CD4-positive, alpha-beta T cell treated with Interferon alpha-2 for 1 hour (primary cell): ENCODE data around the gene VSTM2L.

Experiments
- DNase-seq, 2 donors: peaks; one replicate each; pipeline ENCODE4 v3.0.0-alpha.2; 2020 to 2022

VSTM2L gene

DNA sequence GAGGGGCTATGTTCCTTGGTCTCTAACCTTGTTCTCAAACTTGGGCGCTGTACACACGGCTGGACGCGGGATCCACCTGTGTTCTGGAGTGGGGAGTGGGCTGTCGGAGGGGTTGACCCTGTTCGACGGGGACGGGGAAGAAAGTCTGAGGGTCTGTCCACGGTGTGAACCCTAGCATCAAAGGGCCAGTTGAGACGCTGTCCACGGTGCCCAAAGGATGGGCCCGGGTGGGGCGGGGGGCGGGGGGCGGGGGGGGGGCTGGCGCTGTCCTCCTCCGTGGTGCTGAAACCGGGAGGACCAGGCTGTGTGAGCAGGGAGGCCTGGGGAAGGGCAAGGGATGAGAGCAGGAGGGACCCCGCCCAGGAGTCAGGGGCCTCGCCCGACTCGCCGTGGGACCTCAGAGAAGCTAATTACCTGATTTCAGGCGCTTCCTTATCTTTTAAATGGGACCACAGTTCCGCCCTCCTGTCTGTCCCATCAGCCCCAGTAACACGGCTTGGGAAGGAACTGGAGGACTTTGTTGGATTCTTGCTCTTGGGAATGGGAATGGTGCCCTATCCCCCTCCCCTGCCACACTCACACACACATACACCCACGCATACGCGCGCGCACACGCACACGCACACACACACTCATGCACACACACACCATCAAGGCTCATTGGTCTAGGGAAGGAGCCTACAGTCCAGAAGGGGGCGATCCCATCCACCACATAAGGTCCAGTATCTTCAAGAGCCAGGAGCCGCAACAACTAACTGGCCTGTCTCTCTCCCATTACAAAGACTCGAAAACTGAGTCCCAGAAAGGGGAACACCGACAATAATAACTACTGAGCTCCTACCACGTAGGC, 1.0 kb upstream of the VSTM2L start:
- peak; percentile 5 to 16 for DNase-seq

DNA sequence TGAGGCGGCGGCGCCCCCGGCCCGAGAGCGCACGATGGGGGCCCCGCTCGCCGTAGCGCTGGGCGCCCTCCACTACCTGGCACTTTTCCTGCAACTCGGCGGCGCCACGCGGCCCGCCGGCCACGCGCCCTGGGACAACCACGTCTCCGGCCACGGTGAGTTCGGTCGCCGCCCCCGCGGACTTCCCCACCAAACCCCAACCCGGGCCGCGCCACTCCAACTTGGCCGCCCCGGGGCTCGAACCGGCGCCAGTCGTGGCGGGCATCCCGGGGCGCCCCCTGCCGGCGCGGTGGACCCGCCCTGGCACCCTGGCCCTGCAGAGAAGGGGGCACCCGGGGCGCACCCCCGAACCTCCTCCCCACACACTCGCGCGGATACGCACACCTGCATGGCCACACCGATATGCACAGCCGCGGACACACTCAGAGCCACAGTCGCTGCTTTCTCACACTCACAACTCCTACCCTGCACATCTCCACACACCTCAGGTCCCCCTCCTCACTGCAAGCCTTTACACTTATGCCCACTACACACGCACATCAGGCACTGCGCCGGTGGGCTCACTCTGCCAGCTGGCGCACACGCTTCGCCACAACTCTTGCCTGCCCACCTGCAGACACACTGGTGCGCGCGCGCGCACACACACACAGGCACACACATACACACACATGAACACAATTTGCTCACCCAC, 535 bp downstream of the VSTM2L start:
- no peak for DNase-seq

DNA sequence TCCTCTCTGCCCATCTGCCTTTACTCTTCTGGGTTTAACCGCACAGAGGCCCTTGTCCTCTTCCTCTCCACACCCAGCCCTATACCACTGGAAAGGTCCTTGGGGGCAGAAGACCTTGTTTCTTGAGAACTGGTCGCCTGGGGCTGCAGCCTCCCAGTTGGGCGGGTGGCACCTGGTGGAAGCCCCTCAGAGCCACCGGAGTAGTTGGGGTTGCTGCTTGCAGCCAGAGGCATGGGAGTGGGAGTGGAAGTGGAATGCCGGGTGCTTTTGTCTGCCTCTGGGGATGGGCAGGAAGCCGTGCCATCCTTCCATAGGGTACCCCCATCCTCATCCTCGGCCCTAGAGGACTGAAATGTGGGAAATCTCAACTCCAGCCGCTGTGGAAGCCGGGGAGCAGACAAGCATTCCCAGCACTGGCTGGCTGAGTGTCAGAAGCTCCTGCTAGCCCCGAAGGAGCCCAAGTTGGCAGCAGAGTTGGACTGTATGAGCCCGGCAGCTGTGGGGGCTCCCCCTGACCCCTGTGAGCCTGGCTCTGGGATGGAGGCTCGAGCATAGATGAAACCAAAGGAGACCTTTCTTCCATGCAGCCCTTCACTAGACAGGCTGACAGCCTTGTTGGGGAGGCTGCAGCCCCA, 1.2 kb downstream of the VSTM2L start:
- DNase-seq, result no peak

DNA sequence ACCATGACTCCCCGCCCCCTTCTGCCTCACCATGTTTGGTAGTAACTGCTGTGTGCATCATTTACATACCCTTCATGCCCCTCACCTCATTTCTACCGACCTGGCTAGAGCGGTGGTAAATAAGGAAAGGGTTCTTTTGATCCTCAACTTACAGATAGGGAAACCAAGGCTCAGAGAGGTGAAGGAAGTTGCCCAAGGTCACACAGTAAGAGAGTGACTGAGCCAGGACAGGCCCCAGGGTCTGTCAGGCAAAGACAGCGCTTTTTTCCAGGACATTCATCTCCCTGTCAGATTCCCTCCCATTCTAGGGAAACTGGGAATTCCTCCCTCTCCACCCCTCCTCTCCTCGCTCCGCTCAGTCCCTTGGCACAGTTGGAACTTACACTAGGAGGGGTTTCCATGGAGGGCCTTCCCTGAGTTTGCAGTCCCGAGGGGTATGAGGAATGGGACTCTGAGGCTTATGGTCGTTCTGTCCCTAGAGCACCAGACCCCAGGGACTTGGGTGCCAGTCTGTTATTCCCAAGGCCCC, 2.0 kb downstream of the VSTM2L start:
- DNase-seq, result no peak

DNA sequence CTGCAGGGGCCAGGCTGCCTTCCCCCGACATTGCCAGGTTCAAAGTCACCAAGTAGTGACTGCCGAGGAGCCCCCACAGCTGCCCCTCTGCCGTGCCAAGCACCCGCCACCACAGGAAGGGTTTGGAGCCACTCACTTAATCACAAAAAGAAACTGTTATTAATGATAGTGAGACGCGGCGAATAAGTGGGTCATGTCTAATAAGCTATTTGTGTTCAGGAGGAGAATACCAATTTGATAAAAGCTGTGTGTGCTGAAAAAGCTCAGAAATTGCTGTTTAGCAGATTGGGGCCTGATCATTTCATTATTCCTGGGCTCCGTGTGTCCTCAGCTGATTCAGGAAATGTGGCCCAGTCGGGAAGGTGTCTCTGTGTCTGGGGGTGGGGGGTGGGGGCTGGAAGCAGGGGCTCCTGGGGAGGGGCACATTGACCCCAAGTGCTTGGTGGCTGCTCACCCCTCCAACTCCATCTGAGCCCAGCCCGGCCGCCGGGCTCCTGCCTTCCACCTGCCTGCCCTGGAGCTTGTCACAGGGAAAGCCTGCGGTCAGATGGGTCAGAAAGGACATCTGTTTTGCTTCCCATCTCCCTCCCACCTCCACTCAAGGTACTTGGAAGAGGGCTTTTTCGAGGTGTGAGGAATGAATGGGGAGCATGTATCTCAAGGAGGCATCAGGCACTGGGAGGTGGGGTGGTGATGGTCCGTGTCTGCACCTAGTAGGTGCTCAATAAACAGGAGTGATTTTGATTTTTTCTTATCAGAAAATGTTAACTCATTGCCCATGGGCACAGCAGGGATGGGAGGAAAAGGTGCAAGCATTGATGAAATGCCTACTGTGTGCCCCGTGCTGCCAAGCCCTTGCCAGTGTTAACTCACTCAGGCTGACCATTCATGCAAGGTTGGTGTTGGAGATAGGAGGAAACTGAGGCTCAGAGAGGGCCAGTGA, 3.0 kb downstream of the VSTM2L start:
- no peak for DNase-seq

DNA sequence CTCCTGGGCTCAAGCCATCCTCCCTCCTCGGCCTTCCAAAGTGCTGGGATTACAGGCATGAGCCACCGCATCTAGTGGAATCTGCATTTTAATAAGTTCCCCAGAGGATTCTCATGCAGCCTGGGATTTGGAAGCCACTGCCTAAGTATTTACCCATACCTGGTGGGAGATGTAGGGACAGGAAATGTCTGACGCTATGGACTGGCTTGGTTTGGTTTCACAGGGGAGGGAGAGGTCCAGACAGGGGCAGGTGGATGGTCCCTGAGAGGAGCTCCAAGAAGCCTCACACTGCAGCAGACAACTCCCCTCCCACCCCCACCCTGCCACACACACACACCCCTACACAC, 4.4 kb downstream of the VSTM2L start:
- no peak for DNase-seq

DNA sequence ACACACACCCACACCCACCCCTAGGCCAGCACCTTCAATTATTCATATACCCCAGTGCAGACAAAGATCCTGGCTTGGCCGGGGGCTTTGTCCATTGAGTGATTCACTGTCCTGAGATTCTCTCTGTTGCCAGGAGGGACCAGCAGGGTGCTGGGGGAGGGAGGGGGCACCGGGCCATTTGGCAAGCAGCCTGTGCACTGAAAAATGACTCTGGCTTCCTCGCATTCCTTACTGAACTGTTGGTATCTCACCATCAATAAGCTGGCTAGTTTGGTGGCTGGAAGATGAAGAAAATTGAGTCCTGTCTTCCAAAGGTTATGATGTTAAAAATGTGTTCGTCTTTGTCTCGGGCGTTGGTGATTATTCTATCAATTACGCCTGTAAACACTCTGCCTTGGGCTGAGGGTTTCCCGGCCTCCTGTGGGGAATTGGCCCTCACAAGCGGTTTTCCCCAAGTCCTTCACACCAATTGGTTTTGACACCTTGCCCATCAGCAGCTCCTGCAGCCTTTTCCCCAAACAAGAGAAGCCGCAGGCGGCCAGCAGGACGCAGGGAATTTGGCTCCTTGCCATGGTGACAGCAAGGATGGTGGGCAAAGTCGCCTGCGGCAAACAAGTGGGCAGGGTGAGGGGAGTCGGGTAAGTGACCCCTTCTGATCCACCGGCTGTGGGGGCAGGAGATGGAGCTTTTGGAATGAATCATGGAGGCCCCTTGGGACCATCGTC, 4.9 kb downstream of the VSTM2L start:
- no peak for DNase-seq

DNA sequence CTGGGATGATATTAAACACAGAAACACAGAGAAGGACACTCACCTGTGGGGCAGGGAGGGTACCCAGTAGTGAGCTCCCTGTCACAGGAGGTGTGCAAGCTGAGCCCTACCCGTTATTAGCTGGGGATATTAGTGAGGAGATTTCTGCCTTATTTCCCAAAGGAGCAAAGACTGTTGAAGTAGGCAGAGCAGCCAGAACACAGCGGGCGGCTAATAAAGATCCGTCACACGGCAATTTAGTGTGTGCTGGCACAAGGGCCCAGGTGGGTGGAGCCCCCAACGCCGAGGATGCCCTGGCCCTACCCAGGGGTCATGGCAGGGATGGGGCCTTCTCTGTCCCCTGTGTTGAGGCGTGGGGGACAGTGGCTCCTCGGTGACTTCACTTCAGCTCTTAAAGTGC, 8.3 kb downstream of the VSTM2L start:
- no peak for DNase-seq

DNA sequence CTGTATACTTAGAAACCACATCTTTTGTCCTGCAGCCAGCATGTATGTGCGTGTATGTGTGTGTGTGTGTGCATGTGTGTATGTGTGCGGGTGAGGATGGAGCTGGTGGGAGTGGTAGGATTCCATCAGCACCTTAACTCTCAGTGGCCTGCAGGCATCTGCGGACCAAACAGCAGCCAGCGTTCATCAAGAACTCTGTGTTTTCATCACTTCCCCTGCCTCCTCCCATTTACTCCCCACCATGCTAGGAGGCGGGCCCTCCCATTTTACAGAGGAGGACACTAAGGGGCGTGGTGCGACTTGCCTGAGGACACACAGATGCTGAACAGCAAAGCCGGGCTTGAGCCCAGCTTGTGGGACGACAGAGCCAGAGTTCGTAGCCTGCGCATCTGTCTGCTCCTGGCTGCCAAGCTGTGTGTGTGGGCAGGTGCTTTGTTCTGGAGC, 8.9 kb downstream of the VSTM2L start:
- DNase-seq, result no peak

DNA sequence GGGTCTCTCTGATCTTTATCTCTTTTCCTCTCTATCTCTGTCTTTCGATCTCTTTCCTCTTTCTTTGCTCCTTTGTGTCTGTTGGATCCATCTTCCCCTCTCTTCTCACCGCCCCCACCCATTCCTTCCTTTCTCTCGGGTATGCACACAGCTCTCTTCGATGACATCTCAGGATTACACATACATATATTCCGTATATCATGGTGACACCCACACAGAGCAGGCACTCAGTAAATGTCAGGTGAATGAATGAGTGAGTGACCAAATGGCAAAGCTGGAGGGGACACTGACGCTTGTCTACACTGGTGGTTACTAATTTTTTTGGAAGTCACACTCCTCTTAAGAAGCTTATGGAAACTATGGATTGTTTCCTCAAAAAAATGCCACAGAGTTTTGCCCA, 9.9 kb downstream of the VSTM2L start:
- no peak for DNase-seq

DNA sequence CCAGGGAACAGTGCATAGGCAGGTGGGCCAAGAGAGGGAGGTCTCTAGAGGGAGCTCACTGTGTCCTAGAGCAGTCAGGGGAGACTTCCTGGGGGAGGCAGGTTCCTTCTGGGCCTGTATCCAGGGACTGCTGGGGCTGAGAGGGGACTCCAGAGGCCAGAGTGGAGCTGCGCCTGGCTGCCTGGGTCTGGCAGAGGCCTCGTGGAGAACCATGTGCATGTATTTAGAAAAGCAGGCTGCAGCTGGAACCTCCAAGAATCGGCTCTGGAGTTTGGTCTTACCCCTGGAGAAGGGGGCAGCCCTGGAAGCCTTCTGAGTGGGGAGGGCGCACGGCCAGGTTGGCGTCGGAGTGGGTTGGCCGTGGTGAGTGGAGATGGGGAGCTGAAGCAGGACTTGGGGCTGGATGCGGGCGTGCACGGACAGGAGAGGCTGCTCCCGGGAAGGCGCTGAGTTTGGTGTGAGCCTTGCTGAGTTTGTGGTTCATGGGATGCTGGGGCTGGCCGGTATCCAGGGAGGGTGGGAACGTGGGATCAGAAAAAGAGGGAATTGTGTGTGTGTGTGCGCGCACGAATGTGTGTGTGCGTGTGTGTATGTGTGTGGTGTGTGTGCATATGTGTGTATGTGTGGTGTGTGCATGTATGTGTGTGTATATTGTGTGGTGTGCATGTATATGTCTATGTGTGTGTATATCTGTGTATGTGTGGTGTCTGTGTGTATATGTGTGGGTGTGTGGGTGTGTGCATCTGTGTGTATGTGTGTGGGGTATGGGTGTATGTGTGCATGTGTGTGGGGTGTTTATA, 10.8 kb downstream of the VSTM2L start:
- no peak for DNase-seq

DNA sequence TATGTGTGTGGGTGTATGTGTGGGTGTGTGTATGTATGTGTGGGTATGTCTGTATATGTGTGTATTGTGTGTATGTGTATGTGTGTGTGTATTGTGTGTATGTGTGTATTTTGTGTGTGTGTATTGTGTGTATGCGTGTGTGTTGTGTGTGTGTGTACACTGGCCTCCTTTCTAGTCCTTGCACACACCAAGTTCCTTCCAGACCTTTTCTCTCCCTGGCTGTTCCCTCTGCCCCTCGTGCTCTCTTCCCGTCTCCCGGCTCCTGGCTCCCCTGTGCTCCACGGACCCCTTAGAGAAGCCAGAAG, 11.4 kb downstream of the VSTM2L start:
- no peak for DNase-seq

DNA sequence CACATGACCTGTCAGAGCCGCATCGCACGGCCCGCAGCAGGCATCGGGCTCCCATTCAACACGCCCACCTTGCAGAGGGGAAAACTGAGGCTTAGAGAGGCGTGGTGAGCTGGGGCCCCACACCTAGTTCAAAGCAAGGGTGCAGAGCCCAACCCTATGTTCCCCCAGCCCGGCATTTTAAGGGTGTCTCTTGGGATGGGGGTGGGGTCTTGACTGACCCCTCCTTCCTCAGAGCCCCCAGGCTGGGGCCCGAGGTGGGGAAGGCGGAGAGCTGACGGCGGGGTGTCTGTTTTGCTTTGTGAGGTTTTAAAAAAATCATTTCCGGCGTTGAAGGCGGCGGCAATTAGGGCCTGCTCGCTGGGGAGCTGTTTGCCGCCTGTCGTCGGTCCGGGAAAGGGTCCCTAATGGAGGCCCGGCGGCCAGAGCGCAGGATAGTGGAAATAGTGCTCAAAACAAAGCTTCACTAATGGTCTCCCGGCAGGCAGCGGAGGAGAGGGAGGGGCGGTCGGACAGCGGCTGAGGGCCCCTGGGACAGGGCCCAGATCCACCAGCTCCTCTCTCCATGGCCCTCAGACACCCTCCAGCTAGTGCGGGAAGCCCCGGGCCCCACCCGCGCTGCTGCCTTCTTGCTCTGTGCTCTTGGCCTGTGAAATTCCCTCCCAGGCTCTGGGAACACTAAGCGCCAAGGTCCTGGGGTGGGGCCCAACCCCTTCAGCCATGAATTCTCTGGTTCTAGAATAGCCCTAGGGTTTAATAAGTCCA, 11.9 kb downstream of the VSTM2L start:
- peak in 1 of 2 donors; percentile 16 for DNase-seq

DNA sequence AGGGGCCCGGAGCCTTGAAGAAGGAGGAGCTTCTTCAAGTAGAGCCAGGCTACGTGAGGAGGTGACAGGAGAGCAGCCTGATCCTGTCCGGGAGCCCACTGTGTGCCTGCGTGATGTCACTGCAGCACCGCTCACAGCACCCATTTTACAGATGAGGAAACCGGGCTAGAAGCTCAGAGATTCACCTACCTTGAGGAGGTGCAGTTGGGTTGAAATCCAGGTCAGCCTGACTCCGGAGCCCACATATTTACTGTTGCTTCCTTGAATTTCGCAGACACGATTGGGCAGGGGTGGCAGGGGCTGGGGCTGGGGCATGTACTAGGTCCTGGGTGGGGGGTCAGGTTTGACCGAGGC, 12.5 kb downstream of the VSTM2L start:
- no peak for DNase-seq

DNA sequence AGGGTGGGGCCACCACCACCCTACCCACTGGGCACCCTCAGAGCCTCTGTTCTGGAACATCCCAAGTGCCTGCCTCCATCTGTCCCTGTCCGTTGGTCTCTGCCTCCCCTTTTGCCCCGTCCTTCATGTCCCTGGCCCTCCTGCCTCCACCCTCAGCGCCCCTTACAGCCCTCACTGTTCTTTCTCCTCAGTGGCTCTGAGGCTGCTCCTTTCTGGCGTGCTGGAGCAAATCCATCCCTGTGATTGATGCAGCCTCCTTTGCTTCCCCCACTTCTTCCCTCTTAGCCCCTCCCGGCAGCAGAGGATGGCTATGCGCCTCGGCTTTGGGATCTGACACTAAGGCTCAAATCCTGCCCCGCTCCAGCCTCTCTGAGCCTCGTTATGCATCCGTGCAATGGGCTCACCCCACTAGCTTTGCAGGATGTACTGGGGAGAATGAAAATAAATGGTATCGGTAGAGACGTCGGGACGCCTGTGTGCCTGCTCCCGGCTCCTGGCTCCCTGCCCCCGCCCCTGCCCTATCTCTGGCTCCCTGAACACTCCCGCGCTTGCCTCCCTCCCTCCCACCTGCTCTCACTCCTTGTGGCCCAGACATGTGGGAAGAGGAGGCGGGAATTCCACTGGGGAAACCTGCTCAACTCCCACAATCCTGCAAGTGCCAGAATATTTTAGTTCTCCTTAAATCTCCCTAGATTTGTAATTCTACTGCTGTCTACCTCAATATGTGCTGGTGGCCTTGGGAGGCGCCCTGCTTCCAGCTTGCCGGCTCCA, 13.1 kb downstream of the VSTM2L start:
- DNase-seq, result no peak

DNA sequence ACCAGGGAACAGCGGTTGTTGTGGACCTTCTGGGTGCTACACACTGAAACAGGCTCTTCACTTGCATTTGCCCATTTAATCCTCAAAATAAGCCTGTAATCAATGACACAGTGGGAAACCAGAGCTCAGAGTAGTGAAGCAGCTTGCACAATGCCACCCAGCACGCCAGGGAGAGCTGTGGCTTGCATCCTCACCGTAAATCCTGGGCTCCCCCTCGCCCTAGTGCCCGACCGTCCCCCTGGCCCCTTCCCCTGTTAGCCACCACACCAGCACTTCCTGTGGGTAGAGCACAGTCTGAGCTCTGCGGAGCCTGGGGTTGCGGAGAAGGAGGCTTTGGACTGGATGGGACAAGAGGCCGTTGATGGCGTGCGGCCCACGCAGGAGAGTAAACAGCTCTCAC, 14.5 kb downstream of the VSTM2L start:
- DNase-seq, result no peak

DNA sequence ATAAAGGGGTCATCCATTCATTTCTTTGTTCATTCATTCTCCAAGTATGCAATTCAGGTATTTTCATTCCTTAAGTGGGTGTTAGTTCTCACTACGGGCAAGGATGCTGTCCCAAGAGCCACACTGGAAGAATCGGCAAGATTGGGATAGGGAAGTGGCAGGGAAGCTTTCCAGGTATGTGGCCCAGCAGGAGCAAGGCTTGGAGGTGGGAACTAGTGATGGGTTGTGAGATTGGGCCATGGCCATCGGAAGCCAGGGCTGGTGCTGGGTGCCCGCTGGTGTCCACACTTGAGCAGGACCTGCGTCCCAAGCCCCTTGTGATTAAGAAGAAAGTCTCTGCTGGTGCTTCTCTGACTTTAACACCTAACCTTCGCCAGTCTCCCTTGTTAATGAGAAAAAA, 15.1 kb downstream of the VSTM2L start:
- no peak for DNase-seq

DNA sequence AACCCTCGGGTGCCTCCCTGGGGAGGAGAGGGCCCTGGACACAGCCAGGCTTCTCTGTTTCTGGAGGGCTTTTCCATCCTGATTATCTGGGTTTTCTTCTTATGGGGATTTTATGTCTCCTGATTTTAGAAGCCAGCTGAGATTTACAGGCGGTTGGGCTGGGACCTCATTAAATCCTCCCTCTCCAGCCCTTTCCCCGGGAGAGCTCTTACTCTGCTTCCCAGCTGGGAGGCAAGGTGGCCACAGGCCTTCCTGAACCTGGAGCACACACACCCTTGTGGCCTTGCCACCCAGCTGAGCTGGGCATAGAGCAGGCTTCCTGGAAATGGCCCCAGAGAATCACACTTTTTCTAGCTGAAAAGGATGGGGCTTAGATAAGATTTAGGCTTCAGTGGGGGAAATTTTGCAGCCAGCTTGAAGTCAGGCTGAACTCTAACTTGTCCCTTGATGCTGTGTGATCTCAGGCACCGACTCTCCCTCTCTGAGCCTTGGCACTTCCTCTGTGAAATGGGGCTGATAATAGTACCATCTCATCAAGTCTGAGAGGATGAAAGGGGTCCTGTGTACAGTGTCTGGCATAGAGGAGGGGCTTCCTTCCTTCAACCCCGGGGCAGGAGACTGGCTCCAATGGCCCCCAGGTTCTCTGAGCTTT, 16.6 kb downstream of the VSTM2L start:
- no peak for DNase-seq

DNA sequence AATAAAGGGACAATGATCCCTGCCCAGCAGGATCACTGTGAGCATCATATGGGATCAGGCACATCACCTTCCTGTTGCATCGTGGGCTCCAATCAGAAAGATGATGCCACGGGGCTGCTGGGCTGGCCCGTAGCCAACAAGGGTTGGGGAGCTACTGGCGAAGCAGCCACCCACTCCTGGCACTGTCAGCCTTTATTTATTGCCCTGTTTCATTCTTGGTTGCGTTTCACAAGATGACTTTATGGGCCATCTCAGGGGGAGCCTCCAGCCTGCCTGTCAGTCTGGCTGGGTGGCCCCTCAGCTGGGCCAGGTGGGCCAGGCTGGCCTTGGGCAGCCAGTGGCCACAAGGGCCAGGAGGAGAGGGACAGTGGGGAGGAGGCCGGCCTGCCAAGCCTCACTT, 17.3 kb downstream of the VSTM2L start:
- no peak for DNase-seq
